Right renal pelvis (tissue), 4 donors: ENCODE results near the gene YY1AP1. TPM values are rescaled to one million over a fixed set of nuclear protein-coding genes. Genes with fewer than 3 reads are reported as not detected.
"Not testable (repeated sequence)": the region's sequence is repeated elsewhere in the genome, so short reads cannot be mapped to it uniquely, and the experiment has no call there.

Source experiments
- DNase-seq, 4 donors: peaks; one replicate each; pipeline ENCODE4 v3.0.0-alpha.2; 2013; ENCODE audit warnings: low read depth in 4 of 4, low spot score in 3 of 4, missing footprints in 1 of 4
- polyA plus RNA-seq, 4 donors: library from polyadenylated mRNA; unstranded; fragments of 120-200 nt; gene quantifications; one replicate each; pipeline ENCODE4 v1.2.1, GENCODE V29; 2013; ENCODE audit not compliant: insufficient read length in 4 of 4

Gene YY1AP1
- polyA plus RNA-seq, 4 donors, result 66.1 to 85.3 (median 73.1) TPM

DNA sequence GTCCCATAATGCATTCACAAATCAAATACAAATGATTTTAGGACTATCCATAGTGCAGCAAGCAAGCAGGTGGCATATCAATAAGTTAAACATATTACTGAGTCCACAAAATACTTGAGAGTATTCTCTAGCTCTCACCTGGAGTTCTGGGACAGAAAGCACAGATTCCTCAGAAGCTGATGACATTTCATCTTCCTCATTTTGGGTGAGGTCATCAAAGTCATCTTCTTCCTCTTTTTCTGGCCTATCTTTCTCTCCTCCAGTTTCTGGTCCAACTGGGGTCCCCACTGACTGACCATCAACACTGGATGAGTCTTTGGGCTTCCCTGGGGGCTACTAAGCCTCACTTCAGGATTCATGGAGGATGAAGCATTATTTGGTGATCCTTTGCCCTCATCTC is 38.9 kb downstream of the YY1AP1 start:
- no peak for DNase-seq

DNA sequence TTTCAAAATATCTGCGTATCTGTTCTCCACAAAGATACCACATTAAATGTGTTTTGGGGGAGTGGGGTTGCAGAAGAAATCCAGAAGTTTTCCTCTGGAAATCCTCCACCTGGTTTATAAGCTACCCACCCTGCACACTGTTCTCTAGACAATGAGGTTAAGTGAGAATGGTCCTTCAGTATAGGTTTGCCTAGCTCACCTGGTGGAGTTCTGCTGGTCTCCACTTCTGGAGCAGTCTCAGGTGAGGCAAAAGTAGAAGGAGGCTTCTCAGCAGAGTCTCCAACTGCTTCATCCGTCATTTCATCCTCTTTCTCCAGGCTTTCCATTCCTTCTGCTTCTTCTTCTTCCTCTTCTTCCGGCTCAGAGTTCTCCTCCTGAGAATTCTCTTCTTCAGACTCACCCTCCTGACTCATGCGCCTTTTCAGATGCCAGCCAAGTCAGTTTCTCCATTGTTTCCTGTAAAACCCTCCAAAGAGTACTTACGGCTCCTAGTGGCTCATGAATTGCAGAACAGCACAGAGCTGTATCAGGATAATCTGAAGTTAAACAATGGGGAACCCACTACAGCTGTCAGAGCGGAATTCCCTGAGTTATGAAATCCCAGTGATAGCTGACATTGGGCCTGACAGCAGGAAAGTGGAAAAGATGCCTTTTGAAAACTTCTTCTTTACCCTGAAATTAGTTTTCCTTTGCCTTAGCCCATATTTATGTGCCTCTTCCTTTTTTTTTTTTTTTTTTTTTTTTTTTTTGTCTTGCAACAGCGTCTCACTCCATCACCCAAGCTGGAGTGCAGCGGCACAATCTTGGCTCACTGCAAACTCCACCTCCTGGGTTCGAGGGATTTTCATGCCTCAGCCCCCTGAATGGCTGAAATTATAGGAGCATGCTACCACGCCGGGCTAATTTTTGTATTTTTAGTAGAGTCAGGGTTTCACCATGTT is 40.1 kb downstream of the YY1AP1 start:
- DNase-seq, result peak in 1 of 4 donors; percentile 8

DNA sequence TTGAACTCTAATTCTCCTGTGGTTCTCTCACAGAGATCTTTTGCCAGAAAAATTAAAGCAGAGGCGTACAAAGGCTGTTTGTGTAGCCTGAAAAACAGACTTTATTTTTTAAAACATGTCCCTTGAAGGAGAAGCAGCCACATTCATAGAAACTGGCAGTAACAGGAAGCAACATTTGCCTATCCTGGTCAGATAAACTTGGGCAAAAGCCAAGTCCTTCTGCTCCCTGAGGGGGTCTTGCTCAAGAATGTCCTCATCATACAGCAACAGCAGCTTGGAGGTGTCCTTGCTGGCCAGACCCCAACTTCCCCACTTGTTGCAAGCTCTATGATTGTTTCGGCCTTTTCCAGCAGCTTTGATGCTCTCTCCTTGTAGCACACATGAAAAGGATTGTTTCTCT is 42.3 kb downstream of the YY1AP1 start:
- DNase-seq, result no peak

DNA sequence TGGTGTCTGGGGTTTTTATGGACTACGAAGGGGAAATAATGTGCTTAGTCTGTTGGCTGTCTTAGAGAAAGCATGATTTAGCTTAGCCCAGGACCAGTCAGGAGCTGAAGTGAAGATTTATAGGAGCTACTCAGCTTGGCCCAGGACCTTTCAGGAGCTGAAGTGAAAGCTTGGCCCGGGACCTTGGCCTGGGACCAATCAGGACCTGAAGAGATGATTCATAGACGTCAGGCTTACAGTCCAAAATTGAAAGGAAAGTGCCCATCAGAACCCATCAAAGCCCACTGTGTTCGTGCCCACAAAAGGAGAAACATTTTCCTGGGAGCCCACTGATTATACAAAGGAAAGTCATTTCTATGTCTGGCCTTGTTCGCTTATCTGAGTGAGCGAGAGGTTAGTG is 42.9 kb downstream of the YY1AP1 start:
- no peak for DNase-seq

DNA sequence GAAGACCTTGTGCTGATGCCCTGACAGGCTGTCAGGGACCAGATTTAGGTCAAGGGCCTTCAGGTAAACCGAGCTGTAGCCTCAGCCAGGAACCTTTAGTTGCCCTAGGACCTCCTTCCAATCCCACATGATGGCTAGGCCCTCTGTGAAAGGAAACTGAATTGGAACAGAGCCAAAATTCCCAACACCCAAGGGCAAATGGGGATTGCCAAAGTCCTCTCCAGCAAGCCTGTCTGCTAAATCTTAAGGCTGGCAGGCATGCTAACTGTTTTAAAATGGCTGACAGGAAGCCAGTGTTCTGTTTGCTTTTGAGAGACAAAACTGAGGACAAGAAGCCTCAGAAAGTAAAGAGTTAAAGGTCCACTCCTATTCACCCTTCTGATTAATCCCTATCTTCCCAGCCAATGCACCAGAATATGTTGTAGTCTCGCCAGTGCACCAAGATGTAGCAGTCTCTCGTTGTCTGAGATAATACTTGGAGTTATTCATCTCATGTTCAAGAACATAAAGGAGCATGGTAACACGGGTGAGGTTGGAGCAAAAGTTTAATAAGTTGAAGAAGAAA is 43.5 kb downstream of the YY1AP1 start:
- no peak for DNase-seq

DNA sequence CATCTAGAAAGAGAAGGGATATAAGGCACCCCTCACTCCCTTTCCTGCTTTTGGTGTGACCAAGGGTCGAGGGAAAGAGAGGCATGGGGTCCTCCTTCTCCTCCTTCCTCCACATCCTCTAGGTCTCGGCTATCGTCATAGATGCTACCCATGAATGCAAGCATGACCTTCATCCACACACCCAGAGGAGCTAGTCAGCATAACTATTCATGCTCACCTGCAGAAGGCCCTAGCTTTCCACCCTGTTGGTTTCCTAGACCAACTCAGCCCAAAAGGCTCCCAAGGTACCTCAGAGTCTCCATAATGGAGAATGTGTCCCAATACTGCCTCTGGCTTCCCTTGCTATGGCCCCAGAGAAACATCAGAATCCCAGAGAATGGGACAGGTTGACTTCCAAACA is 45.3 kb downstream of the YY1AP1 start:
- no peak for DNase-seq

DNA sequence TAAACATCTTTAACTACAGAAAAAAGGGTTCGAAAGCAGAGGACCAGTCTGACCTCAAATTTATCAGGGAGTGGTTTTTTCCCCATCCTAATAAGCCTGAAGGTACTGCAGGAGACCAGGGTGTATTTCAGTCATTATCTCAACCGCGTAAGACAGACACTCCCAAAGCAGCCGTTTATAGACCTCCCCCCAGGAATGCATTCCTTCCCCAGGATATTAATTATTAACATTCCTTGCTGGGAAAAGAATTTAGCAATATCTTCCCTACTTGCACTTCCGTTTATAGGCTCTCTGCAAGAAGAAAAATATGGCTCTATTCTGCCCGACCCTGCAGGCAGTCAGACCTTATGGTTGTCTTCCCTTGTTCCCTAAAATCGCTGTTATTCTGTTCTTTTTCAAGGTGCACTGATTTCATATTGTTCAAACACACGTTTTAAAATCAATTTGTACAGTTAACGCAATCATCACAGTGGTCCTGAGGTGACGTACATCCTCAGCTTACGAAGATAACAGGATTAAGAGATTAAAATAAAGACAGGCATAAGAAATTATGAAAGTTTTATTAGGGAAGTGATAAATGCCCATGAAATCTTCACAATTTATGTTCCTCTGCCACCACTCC is 45.9 kb downstream of the YY1AP1 start:
- DNase-seq, result not testable (repeated sequence)

DNA sequence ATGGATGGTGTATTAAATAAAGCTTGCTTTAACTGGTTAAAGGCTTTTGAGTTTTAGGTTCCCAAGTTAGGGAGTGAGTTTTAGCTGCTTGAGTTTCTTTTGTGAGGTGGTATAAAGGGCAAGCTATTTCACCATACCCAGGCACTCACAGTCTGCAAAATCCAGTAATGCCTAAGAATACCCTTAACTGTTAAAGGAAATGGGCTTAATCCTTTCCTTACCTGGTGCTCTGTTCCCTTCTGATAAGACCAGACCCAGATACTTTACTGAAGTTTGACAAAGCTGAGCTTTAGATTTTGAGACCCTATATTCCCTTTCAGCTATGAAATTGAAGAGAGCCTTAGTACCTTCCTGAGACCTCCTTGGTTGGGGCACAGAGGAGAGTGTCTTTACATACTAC is 48.2 kb downstream of the YY1AP1 start:
- DNase-seq, result no peak

DNA sequence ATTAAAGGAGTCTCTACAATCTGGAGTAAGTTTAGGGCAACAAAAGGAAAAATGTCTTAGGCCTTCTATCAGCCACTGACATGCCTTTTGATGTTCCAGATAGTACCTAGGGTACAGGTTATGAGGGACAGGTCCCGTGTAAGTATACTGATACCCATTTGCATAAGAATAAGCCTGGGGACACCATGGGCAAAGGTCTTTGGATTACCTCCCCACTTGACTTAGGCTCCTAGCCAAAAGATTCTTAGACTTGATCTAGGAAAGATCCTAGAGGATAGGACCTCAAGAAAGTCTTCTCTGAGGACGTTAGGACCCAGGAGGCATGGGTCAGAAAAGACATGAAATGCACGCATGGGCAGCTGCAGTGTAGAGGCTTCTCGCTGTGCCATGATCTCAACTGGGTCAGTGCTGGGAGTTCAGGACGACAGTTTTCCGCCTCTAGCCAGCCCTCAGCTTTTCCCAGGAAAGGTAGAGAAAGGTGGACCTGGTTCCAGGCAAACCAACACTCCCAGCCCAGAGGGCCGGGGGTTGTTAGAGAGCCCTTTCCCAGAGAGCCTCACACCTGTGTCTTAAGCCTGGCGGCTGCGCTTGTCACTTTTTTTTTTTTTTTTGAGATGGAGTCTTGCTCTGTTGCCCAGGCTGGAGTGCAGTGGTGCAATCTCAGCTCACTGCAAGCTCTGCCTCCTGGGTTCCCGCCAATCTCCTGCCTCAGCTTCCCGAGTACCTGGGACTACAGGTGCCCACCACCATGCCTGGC is 52.0 kb downstream of the YY1AP1 start:
- DNase-seq, result no peak

DNA sequence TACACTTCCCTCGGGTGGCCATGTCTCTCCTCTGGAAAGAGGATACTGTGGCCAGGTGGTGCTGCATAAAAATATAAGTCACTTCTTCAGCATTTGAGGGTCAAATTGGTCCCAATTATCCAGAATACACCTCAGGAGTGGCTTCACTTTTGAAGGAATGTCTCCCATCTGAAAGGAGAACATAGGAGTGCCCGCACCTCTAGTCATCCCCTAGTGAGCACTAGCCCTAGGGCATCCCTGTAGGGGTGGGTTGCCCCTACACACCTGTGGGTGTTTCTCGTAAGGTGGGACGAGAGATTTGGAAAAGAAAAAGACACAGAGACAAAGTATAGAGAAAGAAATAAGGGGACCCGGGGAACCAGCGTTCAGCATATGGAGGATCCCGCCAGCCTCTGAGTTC is 62.1 kb downstream of the YY1AP1 start:
- DNase-seq, result not testable (repeated sequence)

DNA sequence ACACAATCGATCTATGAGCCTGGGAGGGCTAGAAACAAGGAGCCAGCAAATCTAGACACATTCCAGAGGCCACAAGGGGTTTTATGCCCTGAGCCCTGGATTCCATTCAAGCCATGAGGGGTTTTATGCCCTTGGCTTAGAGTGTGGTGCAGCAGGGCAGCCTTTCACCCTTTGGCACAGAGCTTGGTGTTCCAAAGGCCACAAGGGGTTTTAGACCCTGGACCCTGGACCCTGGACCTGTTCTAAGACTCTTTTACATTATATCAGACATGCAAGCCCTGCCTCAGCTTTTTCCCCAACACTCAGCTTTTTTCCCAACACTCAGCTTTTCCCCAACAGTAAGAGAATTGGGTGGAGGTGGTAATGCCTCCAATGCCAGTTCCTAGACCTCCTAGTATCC is 65.2 kb downstream of the YY1AP1 start:
- DNase-seq, result no peak

DNA sequence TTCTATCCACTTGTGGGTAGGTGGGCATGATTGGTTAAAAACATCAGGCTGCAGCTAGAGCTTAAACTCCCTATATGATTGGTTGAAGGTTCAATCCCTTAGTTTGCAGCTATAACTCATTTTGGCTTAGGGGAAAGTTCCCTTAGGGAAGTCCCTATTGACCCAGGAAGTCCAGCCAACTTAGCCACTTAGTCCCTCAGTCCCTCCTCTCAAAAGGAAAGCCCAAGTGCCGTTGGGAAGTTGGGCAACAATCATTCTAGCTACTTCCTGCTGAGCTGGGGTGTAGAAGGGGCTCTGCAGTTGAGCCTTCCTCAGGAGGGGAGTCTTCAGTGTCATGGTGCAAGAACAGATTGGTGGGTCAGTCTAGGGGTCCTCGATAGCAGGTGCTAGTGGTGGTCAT is 66.4 kb downstream of the YY1AP1 start:
- DNase-seq, result no peak

DNA sequence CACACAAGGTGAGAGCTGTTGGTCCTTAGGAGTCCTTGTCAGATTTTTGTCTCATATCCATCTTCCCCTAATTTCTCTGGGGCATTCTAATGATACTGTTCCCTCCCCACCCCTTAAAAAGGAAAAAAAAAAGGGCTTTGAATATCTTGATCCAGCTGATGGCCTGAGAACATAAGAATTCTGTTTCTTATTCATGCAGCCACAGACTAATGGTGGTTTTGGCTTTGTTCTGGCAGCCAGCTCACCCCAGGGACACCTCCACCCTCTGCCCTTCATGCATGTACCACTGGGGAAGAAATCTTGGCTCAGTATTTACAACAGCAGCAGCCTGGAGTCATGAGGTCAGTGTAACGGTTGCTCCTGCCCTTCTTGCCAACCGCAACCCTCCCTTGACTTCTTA is 75.3 kb downstream of the YY1AP1 start:
- DNase-seq, result not testable (repeated sequence)

DNA sequence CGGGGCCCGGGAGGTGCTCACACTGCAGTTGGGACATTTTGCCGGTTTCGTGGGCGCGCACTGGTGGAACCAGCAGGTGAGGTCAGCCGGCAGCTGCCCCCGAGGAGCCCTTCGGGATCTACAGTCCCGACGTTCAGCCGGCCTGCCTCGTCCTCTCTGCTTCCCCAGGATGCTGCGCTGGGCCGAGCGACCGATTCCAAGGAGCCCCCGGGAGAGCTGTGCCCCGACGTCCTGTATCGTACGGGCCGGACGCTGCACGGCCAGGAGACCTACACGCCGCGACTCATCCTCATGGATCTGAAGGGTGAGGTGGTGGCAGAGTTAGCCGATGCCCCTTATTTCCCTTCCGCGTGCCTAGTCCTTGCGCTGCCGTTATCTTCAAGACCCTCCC is 78.3 kb downstream of the YY1AP1 start:
- DNase-seq, result not testable (repeated sequence)

DNA sequence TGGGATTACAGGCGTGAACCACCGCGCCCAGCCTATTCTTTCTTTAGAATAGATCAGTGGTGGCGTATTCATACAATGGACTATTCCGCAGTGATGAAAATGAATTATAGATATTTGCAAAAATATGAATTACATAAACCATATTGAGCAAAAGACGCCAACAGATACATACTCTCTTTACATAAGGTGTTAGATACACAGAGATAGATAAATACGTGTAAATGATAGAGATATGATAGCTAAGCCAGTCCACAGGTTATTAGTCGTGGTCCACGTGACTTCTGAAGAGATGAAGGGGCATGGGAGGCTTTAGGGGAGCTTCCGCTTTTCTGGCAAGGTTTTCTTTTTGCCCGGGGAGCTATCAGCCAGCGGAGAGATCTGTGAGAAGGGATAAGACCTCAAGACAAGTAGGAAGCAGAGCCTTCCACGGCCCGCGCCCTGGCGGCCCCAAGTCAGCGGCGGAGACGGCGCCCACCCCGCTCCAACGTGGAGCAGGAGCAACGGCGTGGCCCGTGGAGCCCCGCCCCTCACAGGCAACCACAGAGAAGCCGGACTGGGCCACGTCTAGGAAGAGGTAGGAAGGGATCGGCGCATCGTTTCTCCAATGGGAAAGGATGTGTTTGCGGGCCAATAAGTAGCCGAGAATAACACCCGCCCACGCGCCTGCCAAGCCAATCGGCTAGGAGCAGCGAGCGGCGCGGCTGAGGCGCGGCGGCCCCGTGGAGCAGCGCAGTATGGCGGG is 78.9 kb downstream of the YY1AP1 start, which contains the start of gene MSTO1:
Gene MSTO1 (plus strand): TSS at position 704 of the 742 bp plus-strand sequence. CDS start 31 bp downstream, at position 735.
- DNase-seq, result peak; percentile 81 to 89 (median 87)

Other genes with a start within 250 kb of the YY1AP1 start
- gene ASH1L, start 126.0 kb downstream of the YY1AP1 start, polyA plus RNA-seq, result 10 to 100 TPM; 36.4 to 42.3 (median 39.2) TPM
- gene MSTO1, start 78.6 kb downstream of the YY1AP1 start, polyA plus RNA-seq, result 10 to 100 TPM; 50.0 to 61.7 (median 54.4) TPM
- gene DAP3, start 317 bp upstream of the YY1AP1 start, polyA plus RNA-seq, result 100 to 1,000 TPM; 103 to 120 (median 113) TPM
- 10 to 100 TPM; 39.1 to 48.6 (median 44.8) TPM for gene GON4L, start 168.4 kb upstream of the YY1AP1 start, polyA plus RNA-seq
- gene SYT11, start 170.8 kb upstream of the YY1AP1 start, polyA plus RNA-seq, result 10 to 100 TPM; 20.6 to 24.2 (median 21.9) TPM
- gene RIT1, start 222.6 kb upstream of the YY1AP1 start, polyA plus RNA-seq, result 10 to 100 TPM; 45.4 to 52.7 (median 49.2) TPM
- 10 to 100 TPM; 48.7 to 61.0 (median 50.7) TPM for gene KHDC4, start 245.6 kb upstream of the YY1AP1 start, polyA plus RNA-seq